Measurements from ENCODE around the gene DIRAS3. TPM values are rescaled to one million over a fixed set of nuclear protein-coding genes. Genes with fewer than 3 reads are reported as not detected.
"Not testable (repeated sequence)": the region's sequence is repeated elsewhere in the genome, so short reads cannot be mapped to it uniquely, and the experiment has no call there.

DIRAS3 gene
- total RNA-seq, 2 donors from 2014 or later = 2.8 to 3.0 TPM

DNA sequence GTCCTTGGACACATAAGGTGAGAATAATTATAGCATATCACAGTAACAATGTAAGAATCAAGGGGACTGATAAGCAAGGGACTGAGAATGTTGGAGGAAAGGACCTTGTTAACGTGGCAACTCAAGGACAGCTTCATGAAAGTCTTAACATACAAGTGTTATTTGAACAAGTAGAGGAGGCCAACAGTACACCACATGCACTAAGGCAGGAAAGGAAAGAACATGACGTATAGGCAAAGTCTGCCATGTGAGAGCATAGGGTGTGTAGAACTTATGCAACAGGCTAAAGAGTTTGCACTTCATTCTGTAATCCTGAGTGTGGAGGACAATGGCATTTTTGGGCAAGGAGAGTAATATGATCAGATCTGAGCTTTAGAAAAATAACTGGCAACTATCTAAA is 33.3 kb upstream of the DIRAS3 start:
- Histone ChIP-seq H3K9me3 (no peaks in the 10 kb centered on the region), H3K4me3 (no peak overlapping the region), H3K4me1 (replicated peaks) (no peaks in the 10 kb centered on the region), H3K27ac (no peak overlapping the region), H3K36me3 (no peaks in the 10 kb centered on the region), H3K27me3 (replicated peaks; ENCODE audit: insufficient read depth) (no peaks in the 10 kb centered on the region)
- intact Hi-C loops (cut with DNase I) = no loop called here
- 43% methylated on average over 2 of the region's 2 CpGs for WGBS
- TF ChIP-seq, protein P1, sequence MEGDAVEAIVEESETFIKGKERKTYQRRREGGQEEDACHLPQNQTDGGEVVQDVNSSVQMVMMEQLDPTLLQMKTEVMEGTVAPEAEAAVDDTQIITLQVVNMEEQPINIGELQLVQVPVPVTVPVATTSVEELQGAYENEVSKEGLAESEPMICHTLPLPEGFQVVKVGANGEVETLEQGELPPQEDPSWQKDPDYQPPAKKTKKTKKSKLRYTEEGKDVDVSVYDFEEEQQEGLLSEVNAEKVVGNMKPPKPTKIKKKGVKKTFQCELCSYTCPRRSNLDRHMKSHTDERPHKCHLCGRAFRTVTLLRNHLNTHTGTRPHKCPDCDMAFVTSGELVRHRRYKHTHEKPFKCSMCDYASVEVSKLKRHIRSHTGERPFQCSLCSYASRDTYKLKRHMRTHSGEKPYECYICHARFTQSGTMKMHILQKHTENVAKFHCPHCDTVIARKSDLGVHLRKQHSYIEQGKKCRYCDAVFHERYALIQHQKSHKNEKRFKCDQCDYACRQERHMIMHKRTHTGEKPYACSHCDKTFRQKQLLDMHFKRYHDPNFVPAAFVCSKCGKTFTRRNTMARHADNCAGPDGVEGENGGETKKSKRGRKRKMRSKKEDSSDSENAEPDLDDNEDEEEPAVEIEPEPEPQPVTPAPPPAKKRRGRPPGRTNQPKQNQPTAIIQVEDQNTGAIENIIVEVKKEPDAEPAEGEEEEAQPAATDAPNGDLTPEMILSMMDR (IDR thresholded peaks at IDR 0.05) = no peak
- no peak for TF ChIP-seq POLR2A (IDR thresholded peaks at IDR 0.05)
- no peak for TF ChIP-seq POLR2AphosphoS5 (IDR thresholded peaks at IDR 0.05)
- DNase-seq (ENCODE audit: low spot score) = no peak

DNA sequence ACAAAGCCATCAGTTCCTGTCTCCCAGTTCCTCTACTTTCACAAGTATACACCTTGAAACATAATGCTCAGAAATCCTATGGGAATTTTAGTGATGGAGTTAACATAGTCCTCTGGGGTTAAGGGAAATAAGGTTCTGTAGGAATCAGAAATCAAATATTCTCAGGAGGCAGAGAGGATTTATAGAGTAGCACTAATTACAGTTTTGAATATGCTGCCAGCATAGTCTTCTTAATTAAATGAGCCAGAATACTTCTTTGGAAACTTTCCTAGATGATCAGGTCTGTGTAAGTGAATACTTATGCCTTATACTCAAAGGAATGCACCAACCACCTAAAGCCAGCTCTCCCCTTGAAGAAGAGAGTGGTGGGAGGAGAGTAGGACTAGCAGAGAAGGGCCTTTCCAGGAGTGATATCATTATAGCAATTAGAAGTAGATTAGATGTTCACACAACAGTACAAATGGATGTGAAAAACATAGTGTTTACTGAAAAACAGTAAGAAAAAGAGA is 31.4 kb upstream of the DIRAS3 start:
- Histone ChIP-seq H3K4me1 (replicated peaks) (no peaks in the 10 kb centered on the region), H3K9me3 (no peaks in the 10 kb centered on the region), H3K27ac (no peak overlapping the region), H3K27me3 (replicated peaks; ENCODE audit: insufficient read depth) (no peaks in the 10 kb centered on the region), H3K4me3 (no peak overlapping the region), H3K36me3 (no peaks in the 10 kb centered on the region)
- TF ChIP-seq POLR2A (IDR thresholded peaks at IDR 0.05) (no peak), POLR2AphosphoS5 (IDR thresholded peaks at IDR 0.05) (no peak)
- TF ChIP-seq, protein P1 (IDR thresholded peaks at IDR 0.05) = no peak
- intact Hi-C loops (cut with DNase I) = no loop called here
- DNase-seq (ENCODE audit: low spot score) = no peak

DNA sequence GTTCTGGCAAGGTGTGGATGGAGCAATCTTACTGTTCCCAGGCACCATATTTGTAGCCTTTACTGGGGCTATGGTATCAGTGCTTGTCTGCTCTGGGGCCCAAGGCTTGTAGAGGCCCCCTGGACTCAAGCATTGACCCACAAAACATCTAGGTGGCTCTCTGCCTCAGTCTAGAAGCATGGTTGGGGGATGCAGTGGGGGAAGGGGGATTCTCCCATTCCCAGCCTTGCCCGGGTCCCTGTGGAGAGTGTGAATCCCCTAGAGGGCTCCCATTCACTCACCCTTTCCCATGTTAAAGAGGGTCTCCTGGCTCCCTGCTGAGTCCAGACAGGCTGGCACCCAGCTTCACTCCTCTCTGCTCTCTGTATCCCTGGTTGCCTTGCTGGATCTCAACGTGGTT is 28.2 kb upstream of the DIRAS3 start:
- no peak overlapping the region for H3K27ac ChIP-seq
- H3K9me3 ChIP-seq = no peaks in the 10 kb centered on the region
- H3K4me1 ChIP-seq (replicated peaks) = no peaks in the 10 kb centered on the region
- no peaks in the 10 kb centered on the region for H3K27me3 ChIP-seq (replicated peaks; ENCODE audit: insufficient read depth)
- no peak overlapping the region for H3K4me3 ChIP-seq
- WGBS = 80% methylated on average over 2 of the region's 2 CpGs
- intact Hi-C loops (cut with DNase I) = no loop called here
- DNase-seq (ENCODE audit: low spot score) = no peak
- TF ChIP-seq POLR2A (IDR thresholded peaks at IDR 0.05) = no peak
- TF ChIP-seq, protein P1 (IDR thresholded peaks at IDR 0.05) = no peak
- no peak for TF ChIP-seq POLR2AphosphoS5 (IDR thresholded peaks at IDR 0.05)
- no peaks in the 10 kb centered on the region for H3K36me3 ChIP-seq

DNA sequence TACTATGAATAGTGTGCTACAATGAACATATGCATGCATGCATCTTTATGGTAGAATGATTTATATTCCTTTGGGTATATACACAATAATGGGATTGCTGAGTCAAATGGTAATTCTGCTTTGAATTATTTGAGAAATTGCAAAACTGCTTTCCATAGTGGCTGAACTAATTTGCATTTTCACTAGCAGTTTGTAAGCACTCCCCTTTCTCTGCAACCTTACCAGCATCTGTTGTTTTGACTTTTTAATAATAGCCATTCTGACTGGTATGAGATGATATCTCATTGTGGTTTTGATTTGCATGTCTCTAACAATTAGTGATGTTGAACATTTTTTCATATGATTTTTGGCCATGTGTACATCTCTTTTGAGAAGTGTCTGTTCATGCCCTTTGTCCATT is 24.0 kb upstream of the DIRAS3 start:
- TF ChIP-seq POLR2A (IDR thresholded peaks at IDR 0.05) (no peak), POLR2AphosphoS5 (IDR thresholded peaks at IDR 0.05) (no peak)
- TF ChIP-seq, protein P1 (IDR thresholded peaks at IDR 0.05) = no peak
- no peak overlapping the region for H3K4me3 ChIP-seq
- no peaks in the 10 kb centered on the region for H3K27me3 ChIP-seq (replicated peaks; ENCODE audit: insufficient read depth)
- no peaks in the 10 kb centered on the region for H3K9me3 ChIP-seq
- H3K27ac ChIP-seq = no peak overlapping the region
- DNase-seq (ENCODE audit: low spot score) = no peak
- H3K36me3 ChIP-seq = no peaks in the 10 kb centered on the region
- intact Hi-C loops (cut with DNase I) = no loop called here
- H3K4me1 ChIP-seq (replicated peaks) = no peaks in the 10 kb centered on the region

DNA sequence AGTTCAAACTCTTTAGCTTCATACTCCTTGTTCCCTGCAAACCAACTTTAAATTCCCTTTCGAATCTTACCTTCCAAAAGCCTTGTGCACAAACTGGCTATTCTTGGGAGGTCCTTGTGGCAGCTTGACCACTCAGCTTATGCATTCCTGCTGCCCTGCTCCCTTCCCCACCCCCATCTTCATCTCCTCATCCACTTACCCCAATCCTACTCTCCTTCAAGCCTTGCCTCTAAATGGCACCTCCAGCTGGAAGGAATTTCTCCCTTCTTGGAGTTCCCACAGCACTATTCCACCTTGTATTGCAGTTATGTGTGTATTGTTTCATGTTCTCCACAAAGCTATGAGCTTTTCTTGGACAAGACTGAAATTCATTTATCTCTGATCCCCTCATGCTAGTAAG is 15.3 kb upstream of the DIRAS3 start:
- intact Hi-C loops (cut with DNase I) = no loop called here
- 92% methylated on average over 1 of the region's 1 CpG for WGBS
- TF ChIP-seq POLR2AphosphoS5 (IDR thresholded peaks at IDR 0.05) = no peak
- TF ChIP-seq, protein P1 (IDR thresholded peaks at IDR 0.05) = no peak

DNA sequence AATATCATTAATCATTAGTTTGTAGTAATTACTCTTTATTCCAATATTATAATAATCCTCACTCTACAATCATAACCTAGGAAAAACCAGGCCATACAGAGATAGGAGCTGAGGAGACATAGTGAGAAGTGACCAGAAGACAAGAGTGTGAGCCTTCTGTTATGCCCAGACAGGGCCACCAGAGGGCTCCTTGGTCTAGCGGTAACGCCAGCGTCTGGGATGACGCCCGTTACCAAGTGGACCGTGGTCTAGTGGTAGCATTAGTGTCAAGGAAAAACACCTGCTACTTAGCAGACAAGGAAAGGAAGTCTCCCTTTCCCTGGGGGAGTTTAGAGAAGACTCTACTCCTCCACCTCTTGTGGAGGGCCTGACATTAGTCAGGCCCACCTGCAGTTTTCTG is 7.6 kb upstream of the DIRAS3 start:
- H3K4me1 ChIP-seq (replicated peaks); H3K36me3 ChIP-seq; H3K4me3 ChIP-seq; H3K27ac ChIP-seq; intact Hi-C loops (cut with DNase I); H3K9me3 ChIP-seq; H3K27me3 ChIP-seq (replicated peaks; ENCODE audit: insufficient read depth); DNase-seq (ENCODE audit: low spot score): not testable (repeated sequence)
- 91% methylated on average over 6 of the region's 6 CpGs for WGBS

More for the DNA sequence above, 15.3 kb upstream of the DIRAS3 start:
- no peaks in the 10 kb centered on the region for H3K4me1 ChIP-seq (replicated peaks)
- H3K36me3 ChIP-seq = no peaks in the 10 kb centered on the region
- no peak overlapping the region for H3K4me3 ChIP-seq
- no peaks in the 10 kb centered on the region for H3K27me3 ChIP-seq (replicated peaks; ENCODE audit: insufficient read depth)
- DNase-seq (ENCODE audit: low spot score) = no peak
- H3K9me3 ChIP-seq = no peaks in the 10 kb centered on the region
- no peak overlapping the region for H3K27ac ChIP-seq

Data from prostate gland (tissue), 2 donors.